K562 (cell line): Measurements from ENCODE around the gene IL12RB1. TPM values are rescaled to one million over a fixed set of nuclear protein-coding genes. Genes with fewer than 3 reads are reported as not detected.

Experiments
- E2F6 ChIP-seq, 2 experiments: IDR thresholded peaks; 2 replicates each; pipeline ENCODE4 v1.6.1; 2011; ENCODE audit warnings: borderline replicate concordance in 1 of 2, control low read depth in 1 of 2, low read depth in 1 of 2, low read length in 1 of 2, mild to moderate bottlenecking in 1 of 2, mixed read lengths in 1 of 2, moderate library complexity in 1 of 2; ENCODE audit not compliant: insufficient read depth in 1 of 2, insufficient read length in 1 of 2, poor library complexity in 1 of 2, severe bottlenecking in 1 of 2; ENCODE audit errors: extremely low read depth in 1 of 2
- FOXK1 ChIP-seq: sonication (generic); formaldehyde crosslinking; IDR thresholded peaks from 2 replicates; pipeline ENCODE4 v1.8.0; 2022; ENCODE audit warnings: missing genetic modification reagents, mild to moderate bottlenecking, borderline replicate concordance
- NFATC3 ChIP-seq: fragments of 450-650 bp; IDR thresholded peaks from 2 replicates; pipeline ENCODE4 v1.6.1; 2017; ENCODE audit warnings: mild to moderate bottlenecking
- NFIX ChIP-seq: fragments of 250-450 bp; sonication (Bioruptor Pico); IDR thresholded peaks from 2 replicates; pipeline ENCODE4 v1.4.0; 2020; ENCODE audit warnings: low read depth, mild to moderate bottlenecking, moderate library complexity
- NR3C1 ChIP-seq: sonication (generic); formaldehyde crosslinking; IDR thresholded peaks from 2 replicates; pipeline ENCODE4 v1.8.1; 2022; ENCODE audit warnings: missing genetic modification reagents
- SAFB2 ChIP-seq: fragments of 200-400 bp; formaldehyde crosslinking; IDR thresholded peaks from 2 replicates; pipeline ENCODE4 v1.6.1; 2018; ENCODE audit warnings: borderline replicate concordance, low read length, low read depth, moderate library complexity; ENCODE audit not compliant: severe bottlenecking
- THRA ChIP-seq: fragments of 450-650 bp; IDR thresholded peaks from 2 replicates; pipeline ENCODE4 v1.6.1; 2017; ENCODE audit warnings: mild to moderate bottlenecking, moderate library complexity
- USF1 ChIP-seq: sonication (generic); formaldehyde crosslinking; IDR thresholded peaks from 2 replicates; pipeline ENCODE4 v1.9.0; 2022; ENCODE audit warnings: mild to moderate bottlenecking, missing genetic modification reagents
- ZBTB33 ChIP-seq: sonication (generic); formaldehyde crosslinking; IDR thresholded peaks from 2 replicates; pipeline ENCODE4 v1.8.1; 2023; ENCODE audit warnings: mild to moderate bottlenecking, missing genetic modification reagents
- ZBTB43 ChIP-seq: sonication (generic); formaldehyde crosslinking; IDR thresholded peaks from 2 replicates; pipeline ENCODE4 v1.8.0; 2023; ENCODE audit warnings: mild to moderate bottlenecking, missing genetic modification reagents
- ZNF140 ChIP-seq: fragments of 250-450 bp; sonication (Bioruptor Pico); IDR thresholded peaks from 2 replicates; pipeline ENCODE4 v1.8.0; 2021; ENCODE audit warnings: moderate library complexity, mild to moderate bottlenecking, inconsistent platforms
- polyA plus RNA-seq, 8 experiments: library from polyadenylated mRNA; depleted of rRNA in 4 of 8; stranded (reverse) in 5 of 8; unstranded in 3 of 8; fragments of >200 nt; fragmentation: Nextera tagmentation in 2 of 8; fragmentation: Illumina TruSeq in 1 of 8; extraction: Ambion mirVana in 2 of 8; extraction: Trizol in 1 of 8; gene quantifications; 2 replicates each; pipeline versions ENCODE4 v1.2.1 to v1.2.3, GENCODE V29; 2011 to 2014; ENCODE audit warnings: inconsistent platforms in 1 of 8, missing spikeins in 1 of 8
- total RNA-seq, 7 experiments: library from RNA; depleted of rRNA in 6 of 7; stranded (reverse); fragments of >200 nt in 6 of 7; fragmentation: Illumina TruSeq in 2 of 7; extraction: Trizol in 2 of 7; gene quantifications; 2 replicates each; pipeline versions ENCODE4 v1.2.1 to v1.2.3, GENCODE V29; 2011 to 2021; ENCODE audit warnings: low replicate concordance in 1 of 7
- TF ChIP-seq, protein P1 (sequence below): sonication (generic); formaldehyde crosslinking; IDR thresholded peaks from 2 replicates; pipeline ENCODE4 v1.8.1; 2023; ENCODE audit warnings: missing genetic modification reagents, mild to moderate bottlenecking, borderline replicate concordance
- TF ChIP-seq, protein P2 (sequence below): fragments of 450-650 bp; conservative IDR thresholded peaks from 2 replicates; pipeline ENCODE4 v1.6.1; 2016; ENCODE audit warnings: missing genetic modification characterization, low read depth, mild to moderate bottlenecking, missing compliant biosample characterization, moderate library complexity

Gene IL12RB1
- total and polyA plus RNA-seq, 9 of the 15 experiments (the other 6 are each of a cell fraction or from before 2014, with no cell fraction given) = 0.04 to 0.07 (median 0.06) TPM; not detected in 5

DNA sequence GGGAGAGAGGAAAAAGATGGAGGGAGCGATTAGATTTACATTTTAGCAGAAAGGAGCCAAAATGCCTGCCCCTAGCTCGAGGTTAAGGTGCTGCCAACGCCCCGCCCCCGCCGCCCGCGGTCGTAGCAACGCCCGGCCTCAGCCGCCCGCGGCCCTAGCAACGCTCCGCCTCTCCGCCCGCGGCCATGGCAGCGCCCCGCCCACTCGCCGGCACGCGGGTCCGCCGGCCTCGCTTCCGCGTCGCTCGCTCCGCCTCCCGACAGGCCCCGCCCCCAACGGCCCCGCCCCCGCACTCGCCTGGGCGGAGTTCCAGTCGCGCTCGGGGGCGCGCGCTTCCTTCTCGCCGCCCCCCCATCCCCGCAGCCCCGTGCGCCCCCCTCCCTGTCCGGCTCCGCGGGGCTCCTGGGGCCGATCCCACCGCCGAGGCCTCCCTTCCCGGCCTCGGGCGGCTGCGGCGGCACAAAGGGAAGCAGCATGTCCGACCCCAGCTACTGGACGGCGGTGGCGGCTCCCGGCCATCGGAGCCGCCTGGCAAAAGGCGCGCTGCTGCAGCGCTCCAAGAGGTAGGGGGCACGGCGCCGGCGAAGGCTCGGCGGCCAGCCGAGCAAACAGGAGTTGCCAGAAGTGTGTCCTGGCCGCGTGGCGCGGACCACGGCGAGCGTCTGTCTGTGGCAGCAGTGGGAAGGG lies 31.1 kb upstream of the IL12RB1 start (continued):
- TF ChIP-seq, protein P1, sequence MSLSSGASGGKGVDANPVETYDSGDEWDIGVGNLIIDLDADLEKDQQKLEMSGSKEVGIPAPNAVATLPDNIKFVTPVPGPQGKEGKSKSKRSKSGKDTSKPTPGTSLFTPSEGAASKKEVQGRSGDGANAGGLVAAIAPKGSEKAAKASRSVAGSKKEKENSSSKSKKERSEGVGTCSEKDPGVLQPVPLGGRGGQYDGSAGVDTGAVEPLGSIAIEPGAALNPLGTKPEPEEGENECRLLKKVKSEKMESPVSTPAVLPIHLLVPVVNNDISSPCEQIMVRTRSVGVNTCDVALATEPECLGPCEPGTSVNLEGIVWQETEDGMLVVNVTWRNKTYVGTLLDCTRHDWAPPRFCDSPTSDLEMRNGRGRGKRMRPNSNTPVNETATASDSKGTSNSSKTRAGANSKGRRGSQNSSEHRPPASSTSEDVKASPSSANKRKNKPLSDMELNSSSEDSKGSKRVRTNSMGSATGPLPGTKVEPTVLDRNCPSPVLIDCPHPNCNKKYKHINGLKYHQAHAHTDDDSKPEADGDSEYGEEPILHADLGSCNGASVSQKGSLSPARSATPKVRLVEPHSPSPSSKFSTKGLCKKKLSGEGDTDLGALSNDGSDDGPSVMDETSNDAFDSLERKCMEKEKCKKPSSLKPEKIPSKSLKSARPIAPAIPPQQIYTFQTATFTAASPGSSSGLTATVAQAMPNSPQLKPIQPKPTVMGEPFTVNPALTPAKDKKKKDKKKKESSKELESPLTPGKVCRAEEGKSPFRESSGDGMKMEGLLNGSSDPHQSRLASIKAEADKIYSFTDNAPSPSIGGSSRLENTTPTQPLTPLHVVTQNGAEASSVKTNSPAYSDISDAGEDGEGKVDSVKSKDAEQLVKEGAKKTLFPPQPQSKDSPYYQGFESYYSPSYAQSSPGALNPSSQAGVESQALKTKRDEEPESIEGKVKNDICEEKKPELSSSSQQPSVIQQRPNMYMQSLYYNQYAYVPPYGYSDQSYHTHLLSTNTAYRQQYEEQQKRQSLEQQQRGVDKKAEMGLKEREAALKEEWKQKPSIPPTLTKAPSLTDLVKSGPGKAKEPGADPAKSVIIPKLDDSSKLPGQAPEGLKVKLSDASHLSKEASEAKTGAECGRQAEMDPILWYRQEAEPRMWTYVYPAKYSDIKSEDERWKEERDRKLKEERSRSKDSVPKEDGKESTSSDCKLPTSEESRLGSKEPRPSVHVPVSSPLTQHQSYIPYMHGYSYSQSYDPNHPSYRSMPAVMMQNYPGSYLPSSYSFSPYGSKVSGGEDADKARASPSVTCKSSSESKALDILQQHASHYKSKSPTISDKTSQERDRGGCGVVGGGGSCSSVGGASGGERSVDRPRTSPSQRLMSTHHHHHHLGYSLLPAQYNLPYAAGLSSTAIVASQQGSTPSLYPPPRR (CRISPR knock-in tag) = no peak
- no peak for TF ChIP-seq FOXK1 (CRISPR knock-in tag)
- no peak for TF ChIP-seq NFIX (CRISPR knock-in tag)
- TF ChIP-seq, protein P2, sequence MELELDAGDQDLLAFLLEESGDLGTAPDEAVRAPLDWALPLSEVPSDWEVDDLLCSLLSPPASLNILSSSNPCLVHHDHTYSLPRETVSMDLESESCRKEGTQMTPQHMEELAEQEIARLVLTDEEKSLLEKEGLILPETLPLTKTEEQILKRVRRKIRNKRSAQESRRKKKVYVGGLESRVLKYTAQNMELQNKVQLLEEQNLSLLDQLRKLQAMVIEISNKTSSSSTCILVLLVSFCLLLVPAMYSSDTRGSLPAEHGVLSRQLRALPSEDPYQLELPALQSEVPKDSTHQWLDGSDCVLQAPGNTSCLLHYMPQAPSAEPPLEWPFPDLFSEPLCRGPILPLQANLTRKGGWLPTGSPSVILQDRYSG (tag) = no peak
- no peak for TF ChIP-seq THRA
- TF ChIP-seq E2F6 (IDR thresholded peaks at IDR 0.05; ENCODE audit: borderline replicate concordance in 1 of 2, extremely low read depth in 1 of 2, insufficient read depth in 1 of 2, insufficient read length in 1 of 2, low read depth in 1 of 2, low read length in 1 of 2, poor library complexity in 1 of 2, severe bottlenecking in 1 of 2) = peak; percentile 63 to 88
- no peak for TF ChIP-seq ZBTB33
- TF ChIP-seq ZBTB43 (CRISPR knock-in tag) = no peak
- TF ChIP-seq SAFB2 = no peak
- no peak for TF ChIP-seq USF1
- TF ChIP-seq NR3C1 (CRISPR knock-in tag) = no peak
- no peak for TF ChIP-seq NFATC3
- TF ChIP-seq ZNF140 (CRISPR knock-in tag) = no peak
